Colonic mucosa (tissue), 4 donors: Measurements from ENCODE around the gene ARHGAP25. TPM values are rescaled to one million over a fixed set of nuclear protein-coding genes. Genes with fewer than 3 reads are reported as not detected.

ENCODE experiments used
- DNase-seq: peaks from one replicate; pipeline ENCODE4 v3.0.0-alpha.2; 2020
- H3K27ac ChIP-seq: fragments of 200-600 bp; one replicate; pipeline ENCODE4 v1.8.0; 2021
- H3K27me3 ChIP-seq: fragments of 200-600 bp; one replicate; pipeline ENCODE4 v1.8.0; 2021
- H3K36me3 ChIP-seq: fragments of 200-600 bp; one replicate; pipeline ENCODE4 v1.8.0; 2021
- H3K4me1 ChIP-seq: fragments of 200-600 bp; one replicate; pipeline ENCODE4 v1.8.0; 2021; ENCODE audit warnings: mild to moderate bottlenecking
- H3K4me3 ChIP-seq: fragments of 200-600 bp; one replicate; pipeline ENCODE4 v1.8.0; 2021
- H3K9ac ChIP-seq, 2 donors: one replicate each; pipeline ENCODE4 v1.7.0; 2013; ENCODE audit warnings: control low read depth in 2 of 2, low read depth in 2 of 2, low read length in 2 of 2
- H3K9me3 ChIP-seq: fragments of 200-600 bp; one replicate; pipeline ENCODE4 v1.8.0; 2021
- intact Hi-C: fragments of 100-400 bp; cut with DNase I; formaldehyde crosslinking; loops from one replicate; pipeline ENCODE4 v1.14.1; 2022
- total RNA-seq, 2 donors: library from RNA; stranded (reverse); fragmentation: NEBNext Ultra II Directional in 1 of 2; extraction: Animal tissue kit (Norgen Biotek cat#: 25700) in 1 of 2; gene quantifications; one replicate each; pipeline ENCODE4 v1.2.1, GENCODE V29; 2021
- TF ChIP-seq, protein P1 (sequence below): fragments of 200-600 bp; IDR thresholded peaks from one replicate; pipeline ENCODE4 v1.8.0; 2022; ENCODE audit warnings: antibody characterized with exemption, mild to moderate bottlenecking
- donor health status: healthy.
- donor health status: DM: no; HTN: no; CAD: no.
- donor health status: DM: no; HTN: no; CAD: no.

The ARHGAP25 gene
- total RNA-seq, 2 donors from 2014 or later = 3.6 to 3.7 TPM

- H3K27ac ChIP-seq = no peak overlapping the region
- H3K9ac ChIP-seq = no peak overlapping the region
These were observed 104.0 kb downstream of the ARHGAP25 start for GRCh38 chr2:68838641-68839040.

DNA sequence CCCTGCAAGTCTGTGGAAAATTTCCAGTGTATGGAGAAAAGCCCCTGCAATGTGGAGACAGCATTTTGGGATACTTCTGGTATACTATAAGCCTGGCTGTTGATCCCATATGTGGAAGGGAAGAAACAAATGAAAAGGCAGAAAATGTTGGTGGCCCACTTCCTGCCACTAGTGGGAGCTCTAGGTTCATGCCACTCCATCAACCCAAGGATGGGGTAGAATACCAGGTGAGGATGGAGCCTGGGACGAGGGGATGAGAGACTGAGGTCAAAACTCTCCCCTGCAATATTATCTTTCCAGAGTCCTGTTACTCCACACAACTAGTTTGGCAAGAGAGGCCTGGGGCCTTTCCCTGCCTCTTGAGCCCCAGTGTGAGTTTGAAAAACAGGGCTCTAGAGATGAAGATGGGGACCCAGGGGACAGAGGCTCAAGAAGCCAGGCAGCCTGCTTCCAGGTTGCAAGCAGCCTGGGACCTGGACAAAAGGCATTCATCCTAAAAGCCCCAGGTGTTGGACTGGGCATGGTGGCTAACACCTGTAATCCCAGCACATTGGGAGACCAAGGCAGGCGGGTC, 104.7 kb downstream of the ARHGAP25 start:
- H3K27me3 ChIP-seq = no peaks in the 10 kb centered on the region
- H3K36me3 ChIP-seq = no peaks in the 10 kb centered on the region
- intact Hi-C loops = loop anchor here (5.0 kb wide), 1 partner anchor 73 kb away; no protein-coding TSS in a partner anchor

More at GRCh38 chr2:68838641-68839040, 104.0 kb downstream of the ARHGAP25 start:
- DNase-seq = no peak
- H3K9me3 ChIP-seq = no peaks in the 10 kb centered on the region
- TF ChIP-seq, protein P1, sequence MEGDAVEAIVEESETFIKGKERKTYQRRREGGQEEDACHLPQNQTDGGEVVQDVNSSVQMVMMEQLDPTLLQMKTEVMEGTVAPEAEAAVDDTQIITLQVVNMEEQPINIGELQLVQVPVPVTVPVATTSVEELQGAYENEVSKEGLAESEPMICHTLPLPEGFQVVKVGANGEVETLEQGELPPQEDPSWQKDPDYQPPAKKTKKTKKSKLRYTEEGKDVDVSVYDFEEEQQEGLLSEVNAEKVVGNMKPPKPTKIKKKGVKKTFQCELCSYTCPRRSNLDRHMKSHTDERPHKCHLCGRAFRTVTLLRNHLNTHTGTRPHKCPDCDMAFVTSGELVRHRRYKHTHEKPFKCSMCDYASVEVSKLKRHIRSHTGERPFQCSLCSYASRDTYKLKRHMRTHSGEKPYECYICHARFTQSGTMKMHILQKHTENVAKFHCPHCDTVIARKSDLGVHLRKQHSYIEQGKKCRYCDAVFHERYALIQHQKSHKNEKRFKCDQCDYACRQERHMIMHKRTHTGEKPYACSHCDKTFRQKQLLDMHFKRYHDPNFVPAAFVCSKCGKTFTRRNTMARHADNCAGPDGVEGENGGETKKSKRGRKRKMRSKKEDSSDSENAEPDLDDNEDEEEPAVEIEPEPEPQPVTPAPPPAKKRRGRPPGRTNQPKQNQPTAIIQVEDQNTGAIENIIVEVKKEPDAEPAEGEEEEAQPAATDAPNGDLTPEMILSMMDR = no peak
- no peaks in the 10 kb centered on the region for H3K36me3 ChIP-seq
- H3K4me1 ChIP-seq = no peaks in the 10 kb centered on the region
- no peak overlapping the region for H3K4me3 ChIP-seq
- no peaks in the 10 kb centered on the region for H3K27me3 ChIP-seq
- intact Hi-C loops = loop anchor here (5.0 kb wide), 1 partner anchor 74 kb away; no protein-coding TSS in a partner anchor

DNA sequence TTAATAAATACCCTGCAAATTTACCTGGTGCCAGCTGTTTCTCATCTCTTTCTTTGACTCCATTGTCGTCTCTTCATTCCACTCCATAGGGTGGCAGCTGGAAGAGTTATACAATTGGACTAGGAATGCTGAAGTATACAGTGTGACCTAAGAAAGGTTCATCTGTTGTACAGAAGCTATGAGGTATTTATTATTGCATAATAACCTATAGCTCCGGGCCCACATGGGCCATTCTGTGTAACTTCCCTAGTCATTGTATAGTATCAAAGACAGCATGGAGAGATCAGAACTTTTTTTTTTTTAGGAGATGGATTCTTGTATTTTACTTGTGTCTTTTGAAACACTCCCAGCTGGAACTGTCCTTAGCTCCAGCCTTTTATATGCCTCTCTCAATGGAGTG, 110.4 kb downstream of the ARHGAP25 start:
- intact Hi-C loops = no loop called here
- TF ChIP-seq, protein P1 = no peak
- Histone ChIP-seq H3K4me1 (no peaks in the 10 kb centered on the region), H3K9ac (no peak overlapping the region), H3K9me3 (no peaks in the 10 kb centered on the region), H3K4me3 (no peak overlapping the region), H3K27ac (no peak overlapping the region), H3K27me3 (no peaks in the 10 kb centered on the region), H3K36me3 (no peaks in the 10 kb centered on the region)
- DNase-seq = no peak

More for the DNA sequence above, 104.7 kb downstream of the ARHGAP25 start:
- H3K9ac ChIP-seq = no peak overlapping the region
- no peak for DNase-seq
- no peaks in the 10 kb centered on the region for H3K9me3 ChIP-seq
- no peaks in the 10 kb centered on the region for H3K4me1 ChIP-seq
- TF ChIP-seq, protein P1 = peak; percentile 37
- H3K4me3 ChIP-seq = no peak overlapping the region
- no peak overlapping the region for H3K27ac ChIP-seq

DNA sequence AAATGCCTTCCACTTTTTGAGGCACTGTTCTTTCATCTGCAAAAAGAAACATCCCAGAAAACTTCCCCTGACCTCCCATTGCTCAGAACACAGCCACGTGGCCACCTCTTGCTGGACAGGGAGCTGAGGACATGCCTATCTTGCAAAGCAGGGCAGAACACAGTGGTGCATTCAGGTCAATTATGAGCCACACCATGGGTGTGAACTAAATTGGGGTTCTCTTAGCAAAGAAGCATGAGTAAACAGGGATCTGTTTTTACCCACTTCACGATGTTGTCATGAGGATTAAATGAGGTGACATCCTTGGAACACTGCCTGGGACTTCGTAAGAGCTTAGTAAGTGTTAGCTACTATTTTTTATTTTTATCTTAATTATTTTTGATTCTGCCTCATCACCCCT, 111.5 kb downstream of the ARHGAP25 start:
- H3K4me3 ChIP-seq = no peak overlapping the region
- intact Hi-C loops = no loop called here
- H3K9ac ChIP-seq = no peak overlapping the region
- H3K27ac ChIP-seq = no peak overlapping the region
- H3K9me3 ChIP-seq = no peaks in the 10 kb centered on the region
- no peak for DNase-seq
- TF ChIP-seq, protein P1 = no peak
- H3K27me3 ChIP-seq = no peaks in the 10 kb centered on the region
- no peaks in the 10 kb centered on the region for H3K36me3 ChIP-seq
- H3K4me1 ChIP-seq = no peaks in the 10 kb centered on the region

GRCh38 chr2:68847751-68848150, 113.1 kb downstream of the ARHGAP25 start:
- Histone ChIP-seq H3K9me3 (no peaks in the 10 kb centered on the region), H3K9ac (no peak overlapping the region), H3K27ac (no peak overlapping the region), H3K36me3 (no peaks in the 10 kb centered on the region), H3K27me3 (no peaks in the 10 kb centered on the region), H3K4me1 (no peaks in the 10 kb centered on the region), H3K4me3 (no peak overlapping the region)
- no peak for DNase-seq
- TF ChIP-seq, protein P1 = no peak
- intact Hi-C loops = no loop called here
